GM04504 (cell line): ENCODE data around the gene ARRB2.

Experiments
- DNase-seq: peaks from one replicate; pipeline ENCODE4 v3.0.0-alpha.2; 2012; ENCODE audit warnings: low read depth

ARRB2 gene

DNA sequence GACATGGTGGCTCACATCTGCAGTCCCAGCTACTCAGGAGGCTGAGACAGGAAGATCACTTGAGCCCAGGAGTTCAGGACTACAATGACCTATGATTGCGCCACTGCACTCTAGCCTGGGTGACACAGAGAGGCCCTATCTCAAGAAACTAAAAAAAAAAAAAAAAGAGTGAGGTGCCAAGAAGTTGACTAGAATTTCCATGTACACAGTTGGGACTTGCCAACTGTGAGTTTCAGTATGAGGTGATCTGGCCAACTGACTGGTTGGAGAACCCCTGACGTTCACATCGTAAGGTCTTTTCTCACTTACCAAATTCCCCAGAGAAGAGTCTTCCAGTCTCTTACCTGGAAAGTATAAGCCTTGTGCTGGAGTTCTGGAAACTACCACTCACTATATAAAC, 17.7 kb downstream of the ARRB2 start:
- no peak for DNase-seq

DNA sequence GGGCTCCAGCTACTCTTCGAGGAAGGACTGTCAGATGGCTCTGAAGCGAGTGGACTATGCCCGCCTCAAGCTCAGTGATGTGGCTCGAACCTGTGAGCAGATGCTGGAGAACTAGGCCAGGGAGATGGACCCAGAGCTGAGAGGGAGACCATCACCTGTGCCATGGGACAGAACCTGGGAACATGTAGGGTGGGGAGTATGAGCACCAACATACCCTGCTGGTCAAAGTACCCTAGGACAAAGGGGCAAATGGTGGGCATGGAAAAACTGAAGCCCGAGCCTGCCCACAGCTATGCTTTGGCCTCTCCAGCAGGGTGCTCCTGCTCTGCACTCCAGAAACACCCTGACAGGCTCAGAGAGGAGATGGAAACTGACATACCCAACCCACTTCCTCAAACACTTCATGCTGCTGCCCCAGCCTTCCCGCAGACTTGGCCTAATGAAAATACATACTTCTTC, 22.7 kb downstream of the ARRB2 start:
- DNase-seq: no peak

DNA sequence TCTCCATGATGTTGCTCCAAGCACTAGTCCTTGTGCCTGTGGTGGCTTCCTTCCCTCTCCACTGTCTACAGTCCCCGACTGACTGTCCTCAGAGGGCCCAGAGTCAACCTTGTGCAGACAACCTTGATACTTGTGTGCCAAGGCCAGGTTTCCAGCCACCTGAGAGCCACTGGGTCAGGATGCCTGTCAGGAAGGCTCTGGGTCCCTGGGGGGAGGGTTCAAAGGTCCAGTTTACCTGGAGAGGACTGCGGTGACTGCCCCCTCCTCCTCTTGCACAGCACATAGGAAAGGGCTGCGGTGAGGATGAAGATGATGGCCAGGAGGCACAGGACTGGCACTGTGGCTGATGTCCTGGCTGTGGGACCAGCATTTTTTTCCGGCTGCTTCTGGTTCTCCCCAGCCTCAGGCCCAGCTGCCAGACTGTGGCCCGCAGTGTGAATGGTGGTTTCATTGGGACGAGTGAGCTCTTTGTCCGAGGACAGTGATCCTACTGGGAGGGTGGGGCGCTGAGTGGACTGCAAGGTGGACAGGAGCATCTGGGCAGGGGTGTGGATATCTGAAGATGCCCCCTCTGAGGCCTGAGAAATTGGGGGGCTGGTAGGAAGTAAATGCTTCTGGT, 24.5 kb downstream of the ARRB2 start:
- DNase-seq: no peak

DNA sequence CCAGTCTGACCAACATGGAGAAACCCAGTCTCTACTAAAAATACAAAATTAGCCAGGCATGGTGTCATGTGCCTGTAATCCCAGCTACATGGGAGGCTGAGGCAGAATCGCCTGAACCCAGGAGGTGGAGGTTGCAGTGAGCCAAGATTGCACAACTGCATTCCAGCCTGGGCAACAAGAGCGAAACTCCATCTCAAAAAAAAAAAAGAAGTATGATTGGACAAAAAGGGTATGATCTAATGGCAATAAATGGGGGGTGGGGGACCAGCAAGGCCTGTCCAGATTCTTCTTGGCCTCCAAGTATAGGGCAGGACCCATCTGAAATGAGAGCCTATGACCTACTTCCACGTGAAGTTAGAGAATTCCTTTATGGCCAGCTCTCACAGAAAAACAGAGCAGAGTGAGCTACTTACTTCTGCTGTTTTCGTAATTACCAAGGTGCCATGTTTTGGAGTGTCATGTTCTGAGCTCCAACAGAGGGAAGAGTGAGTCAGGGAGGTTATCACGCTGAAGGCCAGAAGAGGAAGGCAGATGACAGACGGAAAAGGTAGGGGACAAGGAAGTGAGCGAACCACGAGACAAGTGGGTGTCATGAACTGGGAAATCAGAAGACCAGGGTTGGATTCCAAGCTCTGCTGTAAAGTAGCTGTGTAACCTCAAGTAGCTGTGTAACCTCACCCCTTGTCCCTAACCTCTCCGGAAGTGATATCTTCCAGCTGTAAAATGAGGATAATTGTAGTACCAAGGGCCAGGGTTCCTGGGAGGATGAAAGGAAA, 25.6 kb downstream of the ARRB2 start:
- DNase-seq: no peak

DNA sequence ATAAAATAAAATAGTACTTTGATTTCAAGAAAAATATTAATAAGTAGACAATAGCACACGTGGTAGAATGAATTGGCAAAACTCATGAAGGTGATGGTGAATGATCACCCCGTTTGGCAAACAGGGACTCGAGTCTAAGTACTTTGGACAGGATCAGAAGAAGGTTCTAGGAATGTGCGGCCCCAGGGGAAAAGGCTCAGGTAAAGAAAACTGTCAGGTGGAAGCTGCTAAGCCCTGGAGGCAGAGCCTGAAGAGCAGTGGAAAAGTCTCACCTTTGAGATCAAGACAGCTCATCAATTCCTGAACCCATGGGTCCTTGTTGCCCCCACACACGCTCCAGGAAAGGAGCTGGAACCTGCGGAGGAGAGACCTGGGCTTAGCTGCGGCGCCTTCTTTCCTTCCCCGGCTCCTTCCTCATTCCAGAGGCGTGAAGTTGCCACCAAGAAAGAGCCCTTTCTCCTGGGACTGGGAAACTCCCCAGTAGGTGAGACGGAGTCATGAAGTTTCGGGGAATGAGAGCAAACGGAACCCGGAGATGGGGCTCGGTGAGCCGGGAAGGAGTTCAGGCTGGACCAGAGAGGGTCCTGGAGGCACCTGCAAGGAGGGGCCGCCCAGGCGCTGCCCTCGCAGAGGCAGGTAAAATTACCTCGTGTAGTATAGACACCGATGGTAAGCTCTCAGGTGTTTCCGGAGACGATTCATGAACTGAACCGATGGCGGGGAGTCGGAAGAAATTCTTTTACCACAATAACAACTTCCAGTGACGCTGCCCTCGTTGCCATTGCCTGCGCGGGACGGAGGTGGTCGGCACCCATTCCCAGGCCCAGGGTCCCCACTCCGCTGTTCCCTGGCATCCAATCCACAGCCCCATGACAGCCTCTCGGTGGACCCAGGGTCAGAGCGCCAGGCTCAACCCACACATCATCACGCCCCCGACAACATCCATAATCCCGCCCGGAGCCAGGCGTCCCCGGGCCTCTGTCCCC, 28.0 kb downstream of the ARRB2 start:
- no peak for DNase-seq

DNA sequence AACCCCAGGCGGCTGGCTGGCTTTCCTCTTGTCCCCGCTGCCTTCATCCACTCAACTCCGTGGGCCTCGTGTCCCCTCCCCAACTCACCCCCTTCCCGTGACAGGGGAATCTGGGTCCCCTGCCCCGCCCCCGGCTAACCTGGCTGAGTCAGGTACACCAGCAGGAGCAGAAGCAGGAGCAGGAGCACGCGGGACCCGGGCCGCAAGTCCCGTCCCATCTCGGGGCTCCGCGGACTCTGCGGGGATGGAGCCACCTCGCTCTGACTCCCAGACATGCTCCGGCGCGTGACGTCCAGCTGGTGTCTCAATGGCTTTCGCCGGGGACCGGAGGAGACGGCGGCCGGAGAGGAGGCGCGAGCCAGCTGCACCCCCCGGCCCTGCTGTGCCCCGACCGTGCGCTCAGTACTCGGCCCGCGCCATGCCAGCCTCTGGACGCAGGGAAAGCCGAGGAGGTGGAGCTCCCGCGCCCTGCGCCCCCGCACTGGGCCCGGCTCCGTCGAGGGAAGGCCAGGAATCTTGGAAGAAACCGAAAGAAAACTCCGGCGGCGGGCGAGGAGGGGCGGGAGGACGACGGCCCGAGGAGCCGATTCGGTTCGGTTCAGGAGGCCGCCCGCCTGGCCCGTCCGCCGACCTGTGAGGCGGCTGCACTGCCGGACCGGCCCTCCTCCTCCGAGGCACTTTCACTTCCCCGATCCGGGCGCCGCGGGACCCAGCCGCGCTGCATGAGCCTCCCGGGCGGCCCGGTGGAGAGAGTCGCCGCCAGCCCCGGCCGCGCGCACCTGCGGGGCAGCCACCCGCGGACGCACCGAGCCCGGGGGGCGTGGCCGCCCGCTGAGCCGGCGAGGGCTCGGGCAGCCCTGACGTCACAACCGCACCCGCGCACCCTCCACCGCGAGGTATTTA, 28.9 kb downstream of the ARRB2 start, which contains the start of the genes CXCL16 and ZMYND15:
TSS of gene CXCL16 (minus strand) at position 807 of the 903 bp plus-strand sequence. CDS start at position 218, 589 bp downstream.
TSS of gene ZMYND15 (plus strand) at position 712 of the 903 bp plus-strand sequence. CDS start 716 bp downstream, outside the sequence.
- DNase-seq: no peak

DNA sequence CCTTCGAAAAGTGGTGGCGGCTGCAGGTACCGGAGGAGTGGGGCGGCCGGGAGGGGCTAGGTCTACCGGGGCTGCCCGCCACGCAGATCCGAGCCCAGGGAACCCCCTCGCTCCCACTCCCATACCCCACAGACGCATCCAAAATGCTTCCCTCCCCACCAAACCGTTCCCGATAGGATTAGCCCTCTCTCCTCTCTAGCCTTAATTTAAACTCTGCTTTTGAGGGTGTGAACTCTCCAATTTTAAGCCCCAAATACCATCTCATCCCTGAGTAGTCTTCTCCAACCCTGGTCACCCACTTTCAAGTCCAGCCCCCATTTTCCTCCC, 29.6 kb downstream of the ARRB2 start:
- no peak for DNase-seq

DNA sequence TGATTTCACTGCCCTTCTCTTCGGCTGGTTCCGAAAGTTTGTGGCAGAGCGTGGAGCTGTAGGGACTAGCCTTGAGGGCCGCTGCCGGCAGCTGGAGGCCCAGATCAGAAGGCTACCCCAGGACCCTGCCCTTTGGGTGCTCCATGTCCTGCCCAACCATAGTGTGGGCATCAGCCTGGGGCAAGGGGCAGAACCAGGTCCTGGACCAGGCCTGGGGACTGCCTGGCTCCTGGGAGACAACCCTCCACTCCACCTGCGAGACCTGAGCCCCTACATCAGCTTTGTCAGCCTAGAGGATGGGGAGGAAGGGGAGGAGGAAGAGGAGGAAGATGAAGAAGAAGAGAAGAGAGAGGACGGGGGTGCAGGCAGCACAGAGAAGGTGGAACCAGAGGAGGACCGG, 30.2 kb downstream of the ARRB2 start:
- DNase-seq: no peak

DNA sequence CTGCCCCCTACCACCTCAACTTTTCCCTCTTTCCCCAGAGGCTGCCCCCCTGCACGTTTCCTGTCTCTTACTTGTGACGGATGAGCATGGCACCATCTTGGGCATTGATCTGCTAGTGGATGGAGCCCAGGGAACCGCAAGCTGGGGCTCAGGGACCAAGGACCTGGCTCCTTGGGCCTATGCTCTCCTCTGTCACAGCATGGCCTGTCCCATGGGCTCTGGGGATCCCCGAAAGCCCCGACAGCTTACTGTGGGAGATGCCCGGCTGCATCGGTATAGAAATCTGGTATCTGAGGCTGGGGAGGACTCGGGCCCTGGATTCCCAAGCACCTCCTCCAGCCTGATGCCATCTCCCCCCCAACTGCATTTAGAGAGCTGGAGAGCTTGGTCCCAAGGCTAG, 31.1 kb downstream of the ARRB2 start:
- no peak for DNase-seq

DNA sequence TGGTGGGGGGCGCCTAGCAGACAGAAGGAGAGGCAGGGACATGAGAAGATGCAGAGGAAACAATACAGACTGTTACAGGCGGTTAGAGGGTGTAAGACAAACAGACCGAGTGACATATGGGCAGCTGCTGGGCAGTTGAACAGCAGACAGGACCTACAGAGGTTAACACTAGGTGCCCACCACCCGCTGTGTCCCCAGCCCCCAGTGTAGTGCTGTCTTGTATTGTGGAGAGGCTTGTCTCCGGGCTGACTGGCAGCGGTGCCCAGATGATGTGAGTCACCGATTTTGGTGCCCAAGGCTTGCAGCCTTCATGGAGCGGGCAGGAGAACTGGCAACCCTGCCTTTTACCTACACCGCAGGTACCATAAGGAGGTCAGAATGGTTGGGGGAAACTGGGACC, 31.7 kb downstream of the ARRB2 start:
- no peak for DNase-seq

DNA sequence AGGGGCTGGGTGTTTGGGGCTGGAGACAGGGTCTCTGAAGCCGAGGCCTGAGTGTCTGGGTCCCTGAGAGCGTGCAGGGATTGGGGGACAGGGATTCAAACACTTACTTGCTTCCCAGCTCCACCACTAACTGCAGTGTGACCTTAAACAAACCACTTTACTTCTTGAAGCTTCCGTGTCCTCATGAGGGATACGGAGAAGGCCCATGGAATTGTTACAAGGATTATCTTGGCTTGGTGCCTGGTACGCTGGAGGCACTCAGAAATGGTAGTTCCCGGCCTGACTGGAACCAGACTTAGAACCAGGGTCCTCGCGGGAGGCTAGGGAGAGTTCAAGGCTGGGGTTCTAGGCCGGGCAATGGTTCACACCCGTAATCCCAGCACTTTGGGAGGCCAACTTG, 32.2 kb downstream of the ARRB2 start:
- no peak for DNase-seq

DNA sequence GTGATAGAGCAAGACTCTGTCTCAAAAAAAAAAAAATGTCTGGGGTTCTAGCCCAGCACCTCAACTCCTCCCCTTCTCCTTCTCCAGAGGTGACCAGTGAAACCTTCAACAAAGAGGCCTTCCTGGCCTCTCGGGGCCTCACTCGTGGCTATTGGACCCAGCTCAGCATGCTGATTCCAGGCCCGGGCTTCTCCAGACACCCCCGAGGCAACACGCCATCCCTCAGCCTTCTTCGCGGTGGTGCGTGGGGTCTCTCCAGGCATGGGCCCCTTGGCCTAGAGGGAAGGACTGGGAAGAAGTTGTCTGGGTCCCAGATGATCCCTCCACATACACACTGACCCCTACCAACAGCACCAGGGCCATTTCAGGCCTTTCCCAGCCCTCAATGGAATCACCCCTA, 32.8 kb downstream of the ARRB2 start:
- no peak for DNase-seq

DNA sequence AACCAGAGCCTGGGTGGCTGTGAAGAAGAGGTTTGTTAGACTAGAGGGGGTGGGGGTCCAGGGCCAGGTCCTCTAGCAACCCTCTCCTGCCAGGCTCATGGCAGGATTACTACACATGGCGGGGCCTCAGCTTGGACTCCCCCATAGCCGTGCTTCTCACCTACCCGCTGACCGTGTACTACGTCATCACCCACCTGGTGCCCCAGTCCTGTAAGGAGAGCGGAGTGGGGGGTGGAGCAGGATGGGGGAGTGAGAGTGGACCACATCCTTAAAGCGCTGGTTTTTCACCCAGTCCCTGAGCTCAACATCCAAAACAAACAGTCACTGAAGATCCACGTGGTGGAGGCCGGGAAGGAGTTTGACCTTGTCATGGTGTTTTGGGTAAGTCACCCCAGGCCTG, 33.5 kb downstream of the ARRB2 start:
- DNase-seq: no peak

DNA sequence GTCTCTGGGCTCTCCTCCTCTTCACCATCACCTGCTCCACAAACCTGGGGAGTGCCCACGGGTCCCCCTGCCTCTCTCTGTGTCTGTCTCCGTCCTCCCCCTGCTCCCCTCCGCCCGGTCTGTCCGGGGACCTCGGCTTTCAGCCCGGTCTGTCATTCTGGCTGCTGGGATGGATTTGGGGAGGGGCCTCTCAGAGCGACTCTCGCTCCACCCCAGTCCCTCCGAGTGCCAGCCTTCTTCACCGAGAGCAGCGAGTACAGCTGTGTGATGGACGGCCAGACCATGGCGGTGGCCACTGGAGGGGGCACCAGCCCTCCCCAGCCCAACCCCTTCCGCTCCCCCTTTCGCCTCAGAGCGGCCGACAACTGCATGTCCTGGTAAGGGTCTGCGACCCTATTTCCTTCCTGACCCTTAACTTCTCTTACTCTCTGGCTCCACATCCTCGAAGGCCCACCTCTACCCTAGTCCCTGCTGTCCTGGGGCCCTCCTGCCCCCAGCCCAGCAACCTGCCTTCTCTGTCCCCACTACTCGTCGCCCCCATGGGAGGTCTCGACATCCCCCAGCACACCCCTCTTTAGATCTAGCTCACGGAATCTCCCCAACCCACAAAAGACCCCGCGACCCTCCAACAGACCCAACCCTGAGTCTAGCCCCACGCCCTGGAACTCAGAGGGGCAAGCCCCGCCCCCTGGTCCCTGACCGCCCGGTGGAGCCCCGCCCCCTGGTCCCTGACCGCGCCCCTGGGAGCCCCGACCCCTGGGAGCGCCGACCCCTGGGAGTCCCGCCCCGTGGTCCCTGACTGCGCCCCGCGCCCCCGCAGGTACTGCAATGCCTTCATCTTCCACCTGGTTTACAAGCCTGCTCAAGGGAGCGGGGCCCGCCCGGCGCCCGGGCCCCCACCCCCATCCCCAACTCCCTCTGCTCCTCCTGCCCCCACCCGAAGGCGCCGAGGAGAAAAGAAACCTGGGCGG, 34.9 kb downstream of the ARRB2 start:
- no peak for DNase-seq

DNA sequence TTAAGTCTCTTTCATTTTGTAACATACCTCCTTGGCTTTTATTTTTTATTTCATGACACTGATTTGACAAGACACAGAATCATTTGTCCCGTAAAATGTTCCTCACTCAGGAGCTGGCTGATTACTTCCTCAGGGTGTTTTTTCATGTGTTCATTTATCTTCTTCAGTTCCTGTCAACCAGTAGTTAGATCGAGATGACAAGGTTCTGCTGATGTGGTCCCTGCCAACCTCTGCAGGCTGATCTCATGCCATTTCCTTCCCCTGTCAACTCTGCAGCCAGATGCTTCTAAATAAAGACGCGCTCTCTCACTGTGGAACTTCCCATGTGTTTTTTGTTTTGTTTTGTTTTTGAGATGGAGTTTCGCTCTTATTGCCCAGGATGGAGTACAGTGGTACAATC, 37.4 kb downstream of the ARRB2 start:
- no peak for DNase-seq

DNA sequence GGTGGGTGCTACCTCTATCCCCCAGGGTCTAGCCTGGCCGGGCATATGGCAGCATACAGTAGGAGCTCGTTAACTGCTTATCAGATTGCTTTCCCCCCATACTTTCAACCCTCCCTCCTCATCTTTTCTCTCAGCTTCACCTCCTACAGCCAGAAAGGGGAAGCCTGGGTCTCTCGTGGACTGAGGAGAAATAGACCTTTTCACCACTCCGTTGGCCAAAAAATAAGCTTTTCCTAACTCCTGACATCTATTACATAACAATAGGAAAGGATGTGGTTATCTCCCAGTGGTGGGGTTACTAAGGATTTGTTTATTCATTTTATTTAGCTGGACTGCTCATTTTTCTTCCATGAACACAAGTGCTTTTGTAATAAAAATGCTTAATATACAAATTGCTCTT, 38.3 kb downstream of the ARRB2 start:
- no peak for DNase-seq

DNA sequence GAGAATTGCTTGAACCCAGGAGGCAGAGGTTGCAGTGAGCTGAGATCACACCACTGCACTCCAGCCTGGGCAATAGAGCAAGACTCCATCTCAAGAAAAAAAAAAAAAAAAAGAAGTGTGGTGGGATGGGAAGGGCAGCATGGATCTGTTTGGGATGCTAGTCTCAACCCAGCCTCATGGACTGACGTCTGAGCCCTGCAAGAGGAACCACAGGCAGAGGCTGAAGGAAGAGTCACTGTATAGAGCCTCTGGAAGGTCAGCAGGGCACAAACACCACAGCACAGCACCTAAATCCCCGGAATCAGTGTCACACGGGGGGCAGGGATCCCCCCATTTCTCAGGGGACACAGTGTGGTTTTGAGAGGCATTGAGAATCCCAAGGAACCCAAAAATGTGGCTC, 40.2 kb downstream of the ARRB2 start:
- no peak for DNase-seq

DNA sequence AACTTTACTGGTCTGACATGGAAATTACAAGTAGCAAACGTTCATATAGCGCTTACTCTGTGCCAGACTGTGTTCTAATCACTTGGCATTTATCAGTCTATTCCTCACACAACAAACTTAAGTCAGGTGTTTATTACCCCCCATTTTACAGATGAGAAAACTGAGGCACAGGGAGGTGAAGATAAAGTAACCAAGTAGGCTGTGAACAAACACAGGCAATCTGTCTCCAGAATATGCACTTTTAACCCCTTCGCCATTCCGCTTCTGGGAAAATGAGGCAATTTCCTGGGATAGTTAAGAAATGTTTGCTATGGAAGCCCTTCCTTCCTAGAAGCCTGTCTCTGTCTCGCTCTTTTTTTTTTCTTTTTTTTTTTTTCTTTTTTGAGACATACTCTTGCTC, 41.5 kb downstream of the ARRB2 start:
- no peak for DNase-seq

DNA sequence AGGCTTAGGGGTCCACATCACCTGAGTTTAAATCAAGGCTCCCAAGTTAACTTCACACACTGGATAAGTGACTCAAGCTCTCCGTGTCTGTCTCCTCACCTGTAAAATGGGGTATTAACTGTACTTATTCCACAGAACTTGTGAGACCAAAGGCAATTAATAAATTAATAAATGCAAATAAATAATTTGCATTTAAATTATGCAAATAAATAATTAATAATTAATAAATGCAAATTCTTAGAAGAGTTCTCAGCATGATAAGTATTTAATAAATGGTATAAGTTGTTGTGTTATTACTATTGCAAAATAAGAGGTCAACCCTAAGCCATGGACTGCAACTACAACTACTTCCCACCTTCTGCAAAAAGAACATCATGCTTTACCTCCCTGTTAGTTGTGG, 43.0 kb downstream of the ARRB2 start:
- DNase-seq: no peak

DNA sequence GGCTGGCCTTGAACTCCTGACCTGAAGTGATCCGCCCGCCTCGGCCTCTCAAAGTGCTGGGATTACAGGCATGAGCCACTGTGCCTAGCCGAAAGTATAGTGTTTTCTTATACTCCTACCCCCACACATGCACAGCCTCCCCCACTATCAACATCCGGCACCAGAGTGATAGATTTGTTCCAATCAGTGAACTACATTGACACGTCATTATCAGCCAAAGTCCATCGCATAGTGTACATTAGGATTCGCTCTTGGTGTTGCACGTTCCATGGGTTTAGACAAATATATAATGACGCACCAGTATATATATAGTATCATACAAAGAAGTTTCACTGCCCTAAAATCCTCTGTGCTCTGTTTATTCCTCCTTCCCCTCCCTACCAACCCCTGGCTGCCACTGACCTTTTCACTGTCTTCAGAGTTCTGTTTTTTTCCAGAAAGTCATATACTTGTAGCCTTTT, 49.4 kb downstream of the ARRB2 start:
- no peak for DNase-seq
